HepG2 (cell line): Measurements from ENCODE around the gene CDK14. TPM values are rescaled to one million over a fixed set of nuclear protein-coding genes. Genes with fewer than 3 reads are reported as not detected.

Experiments
- ATAC-seq: fragments of 200-7000 bp; cut with Tn5 transposase; 3 replicates; pipeline ENCODE4 v1.9.1; 2020; ENCODE audit warnings: mild to moderate bottlenecking, moderate library complexity
- BruUV-seq: library from RNA; stranded (reverse); fragments of 400-500 nt; replicated peaks from 2 replicates; lab custom pipeline; 2021; lab: Mats Ljungman, UMichigan
- CTCF ChIA-PET: fragments of 300-600 bp; formaldehyde crosslinking; extraction: SDS; loops from one replicate; lab custom pipeline; 2021; ENCODE audit warnings: low total read pairs, inconsistent platforms, low intra/inter-chr PET ratio; lab: Yijun Ruan, JAX
- POLR2A ChIA-PET: fragments of 350-600 bp; sonication (Branson Sonifier 250); formaldehyde crosslinking; loops from one replicate; lab custom pipeline; 2020; ENCODE audit warnings: antibody characterized with exemption, inconsistent platforms; lab: Yijun Ruan, JAX
- DNase-seq: peaks from one replicate; pipeline ENCODE4 v3.0.0-alpha.2; 2015; ENCODE audit warnings: low spot score
- FAIRE-seq: peaks from 3 replicates; lab custom pipeline; 2011; peaks lifted over from hg19 to GRCh38; lab: Jason Lieb, UNC
- H2AFZ ChIP-seq: one replicate; pipeline ENCODE4 v1.6.1; 2011; ENCODE audit warnings: low read length, inconsistent platforms
- H3K27ac ChIP-seq: fragments of 300-600 bp; 3 replicates; pipeline ENCODE4 v1.8.0; 2011; ENCODE audit warnings: mixed run types, mild to moderate bottlenecking, mixed read lengths, low read length, inconsistent platforms; ENCODE audit not compliant: insufficient read depth; ENCODE audit errors: extremely low read length
- H3K27me3 ChIP-seq, 2 experiments: fragments of 200-600 bp in 1 of 2; 2 replicates in 1 of 2; 3 replicates in 1 of 2; pipeline versions ENCODE4 v1.6.0 to v1.8.0; 2011; ENCODE audit warnings: low read length in 2 of 2, mild to moderate bottlenecking in 2 of 2, moderate library complexity in 2 of 2, inconsistent platforms in 1 of 2; ENCODE audit not compliant: insufficient read depth in 2 of 2, control insufficient read depth in 1 of 2
- H3K36me3 ChIP-seq, 2 experiments: fragments of 200-600 bp in 1 of 2; replicated peaks in 1 of 2; 2 replicates in 1 of 2; 3 replicates in 1 of 2; pipeline versions ENCODE4 v1.5.1 to v1.8.0; 2011; ENCODE audit warnings: low read length in 2 of 2, inconsistent platforms in 1 of 2; ENCODE audit not compliant: insufficient read depth in 2 of 2, control insufficient read depth in 1 of 2
- H3K4me1 ChIP-seq: 2 replicates; pipeline ENCODE4 v1.5.1; 2012; ENCODE audit warnings: low read length, inconsistent platforms; ENCODE audit not compliant: insufficient read depth
- H3K4me2 ChIP-seq: 2 replicates; pipeline ENCODE4 v1.6.0; 2011; ENCODE audit warnings: low read depth, low read length, inconsistent platforms
- H3K4me3 ChIP-seq, 3 experiments: fragments of 200-600 bp in 1 of 3; sonication (generic), shearing (Covaris generic) in 1 of 3; replicated peaks in 1 of 3; 2 replicates each; pipeline ENCODE4 v1.5.1; 2011 to 2016; ENCODE audit warnings: low read length in 3 of 3, inconsistent platforms in 2 of 3, low read depth in 2 of 3, mild to moderate bottlenecking in 2 of 3, control low read depth in 1 of 3, mixed read lengths in 1 of 3; ENCODE audit not compliant: insufficient read depth in 1 of 3
- H3K79me2 ChIP-seq: one replicate; pipeline ENCODE4 v1.6.1; 2011; ENCODE audit warnings: low read length, inconsistent platforms; ENCODE audit not compliant: insufficient read depth
- H3K9ac ChIP-seq: 2 replicates; pipeline ENCODE4 v1.6.0; 2011; ENCODE audit warnings: mild to moderate bottlenecking, low read depth, low read length, inconsistent platforms; ENCODE audit not compliant: insufficient read depth
- H3K9me3 ChIP-seq: 2 replicates; pipeline ENCODE4 v1.5.1; 2012; ENCODE audit warnings: mild to moderate bottlenecking, low read length
- H4K20me1 ChIP-seq: 2 replicates; pipeline ENCODE4 v1.6.0; 2011; ENCODE audit warnings: inconsistent platforms, mild to moderate bottlenecking, low read length, moderate library complexity; ENCODE audit not compliant: insufficient read depth
- JUNB ChIP-seq: sonication (generic); formaldehyde crosslinking; IDR thresholded peaks from 2 replicates; pipeline ENCODE4 v1.8.0; 2022; ENCODE audit warnings: missing genetic modification reagents, mild to moderate bottlenecking, borderline replicate concordance
- RBAK ChIP-seq: sonication (generic); formaldehyde crosslinking; IDR thresholded peaks from 2 replicates; pipeline ENCODE4 v1.5.1; 2020; ENCODE audit warnings: mild to moderate bottlenecking, missing genetic modification reagents
- ZHX2 ChIP-seq, 2 experiments: sonication (generic) in 1 of 2; formaldehyde crosslinking in 1 of 2; IDR thresholded peaks; 2 replicates each; pipeline versions ENCODE4 v1.6.1 to v1.9.0; 2014 to 2022; ENCODE audit warnings: antibody characterized with exemption in 1 of 2, borderline replicate concordance in 1 of 2, inconsistent platforms in 1 of 2, low read depth in 1 of 2, missing genetic modification reagents in 1 of 2
- ZNF143 ChIP-seq: sonication (generic); formaldehyde crosslinking; IDR thresholded peaks from 2 replicates; pipeline ENCODE4 v1.4.0; 2020; ENCODE audit warnings: missing genetic modification reagents
- ZNF205 ChIP-seq: IDR thresholded peaks from 2 replicates; pipeline ENCODE4 v1.6.1; 2018; ENCODE audit warnings: missing biosample characterization, missing genetic modification reagents
- ZSCAN20 ChIP-seq: sonication (generic); formaldehyde crosslinking; IDR thresholded peaks from 2 replicates; pipeline ENCODE4 v1.4.0; 2020; ENCODE audit warnings: missing genetic modification reagents, mild to moderate bottlenecking, borderline replicate concordance
- WGBS: methylation state at CpG from one replicate; pipeline ENCODE4 v1.1.6; 2017; ENCODE audit warnings: low lambda C conversion rate; 5-methylcytosine and 5-hydroxymethylcytosine counted together
- in situ Hi-C: cut with HindIII; loops from 2 replicates; pipeline ENCODE4 v1.10.0; 2017; ENCODE audit warnings: low pct_unique_long_range_greater_than_20kb; ENCODE audit not compliant: extremely low pct_ligation_motif_present
- intact Hi-C: fragments of 100-400 bp; cut with micrococcal nuclease; formaldehyde crosslinking; loops from one replicate; pipeline ENCODE4 v1.10.0; 2022; ENCODE audit not compliant: unreplicated experiment
- polyA plus RNA-seq, 8 experiments: library from polyadenylated mRNA; depleted of rRNA in 3 of 8; stranded (reverse) in 7 of 8; unstranded in 1 of 8; fragments of >200 nt; fragmentation: Illumina TruSeq in 4 of 8; extraction: Trizol in 4 of 8; gene quantifications; 2 replicates each; pipeline versions ENCODE4 v1.2.1 to v1.2.3, GENCODE V29; 2011 to 2016; ENCODE audit warnings: low read depth in 4 of 8, missing spikeins in 1 of 8, mixed read lengths in 1 of 8; ENCODE audit not compliant: insufficient read depth in 1 of 8
- total RNA-seq, 5 experiments: library from RNA; depleted of rRNA; stranded (reverse); fragments of >200 nt; fragmentation: Illumina TruSeq; extraction: Trizol; gene quantifications; 2 replicates each; pipeline ENCODE4 v1.2.3, GENCODE V29; 2016; ENCODE audit warnings: low read depth in 1 of 5
- TF ChIP-seq, protein P1 (sequence below): sonication (generic); formaldehyde crosslinking; IDR thresholded peaks from 2 replicates; pipeline ENCODE4 v1.4.0; 2020; ENCODE audit warnings: missing genetic modification reagents

The CDK14 gene
- total and polyA plus RNA-seq, 2 of the 13 experiments (the other 11 are each of a cell fraction or from before 2014, with no cell fraction given) = 0.26 to 0.71 TPM

DNA sequence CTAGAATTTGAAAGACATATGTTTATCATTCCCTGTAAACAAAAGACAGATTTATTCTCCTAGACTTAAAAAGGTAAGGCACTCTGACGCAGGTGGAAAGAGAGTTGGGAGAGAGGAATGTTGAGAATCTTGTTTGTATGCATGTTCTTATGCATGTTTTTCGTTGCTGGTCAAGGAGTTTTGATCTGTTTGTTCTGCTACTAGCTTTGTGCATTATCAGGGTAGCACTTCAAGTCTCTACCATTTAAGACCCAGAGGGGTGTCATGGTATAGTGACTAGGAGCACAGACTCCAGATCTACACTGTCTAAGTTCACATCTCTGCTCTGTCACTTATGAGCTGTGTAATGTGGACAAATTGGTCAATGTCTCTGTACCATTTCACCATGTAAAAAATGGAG is 467.9 kb downstream of the CDK14 start (continued):
- TF ChIP-seq ZHX2 (IDR thresholded peaks at IDR 0.05; ENCODE audit: low read depth) (no peak), ZHX2 (CRISPR knock-in tag; IDR thresholded peaks at IDR 0.05; ENCODE audit: borderline replicate concordance) (no peak), JUNB (CRISPR knock-in tag) (no peak)

- CTCF ChIA-PET = no interaction called here
- DNase-seq (no peak), ATAC-seq (no peak), FAIRE-seq (no peak)
- Histone ChIP-seq H4K20me1 (no peaks in the 10 kb centered on the region), H3K4me2 (no peak overlapping the region), H3K4me3 (no peak overlapping the region), H3K36me3 (no peaks in the 10 kb centered on the region), H3K9me3 (no peaks in the 10 kb centered on the region), H3K9ac (no peak overlapping the region), H3K27me3 (no peaks in the 10 kb centered on the region; a peak in 1 of 5 replicates), H2AFZ (no peak overlapping the region), H3K79me2 (no peaks in the 10 kb centered on the region), H3K27ac (no peak overlapping the region), H3K4me1 (no peaks in the 10 kb centered on the region)
- WGBS = 24% methylated on average over 2 of the region's 2 CpGs
- TF ChIP-seq RBAK = no peak
- TF ChIP-seq ZSCAN20 (CRISPR knock-in tag) = no peak
- TF ChIP-seq ZNF143 (CRISPR knock-in tag) = no peak
- TF ChIP-seq, protein P1, sequence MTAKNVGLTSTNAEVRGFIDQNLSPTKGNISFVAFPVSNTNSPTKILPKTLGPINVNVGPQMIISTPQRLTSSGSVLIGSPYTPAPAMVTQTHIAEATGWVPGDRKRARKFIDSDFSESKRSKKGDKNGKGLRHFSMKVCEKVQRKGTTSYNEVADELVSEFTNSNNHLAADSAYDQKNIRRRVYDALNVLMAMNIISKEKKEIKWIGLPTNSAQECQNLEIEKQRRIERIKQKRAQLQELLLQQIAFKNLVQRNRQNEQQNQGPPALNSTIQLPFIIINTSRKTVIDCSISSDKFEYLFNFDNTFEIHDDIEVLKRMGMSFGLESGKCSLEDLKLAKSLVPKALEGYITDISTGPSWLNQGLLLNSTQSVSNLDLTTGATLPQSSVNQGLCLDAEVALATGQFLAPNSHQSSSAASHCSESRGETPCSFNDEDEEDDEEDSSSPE (CRISPR knock-in tag) = no peak
- no peak for TF ChIP-seq ZNF205 (CRISPR knock-in tag)
- BruUV-seq = no TSS peak
- POLR2A ChIA-PET = no interaction called here
- in situ Hi-C loops (no loop called here), intact Hi-C loops (no loop called here)
Measured at GRCh38 chr7:91064938-91065337, 468.8 kb downstream of the CDK14 start.
